GM21619 (cell line): ENCODE data around the gene KCNH2.
"Not testable (repeated sequence)": the region's sequence is repeated elsewhere in the genome, so short reads cannot be mapped to it uniquely, and the experiment has no call there.

Source experiments
- ATAC-seq: cut with Tn5 transposase; IDR thresholded peaks from one replicate; pipeline ENCODE4 v1.9.1; 2021; ENCODE audit not compliant: unreplicated experiment

The KCNH2 gene

GRCh38 chr7:151012031-151012692 is 34.0 kb upstream of the KCNH2 start:
- ATAC-seq: no peak

DNA sequence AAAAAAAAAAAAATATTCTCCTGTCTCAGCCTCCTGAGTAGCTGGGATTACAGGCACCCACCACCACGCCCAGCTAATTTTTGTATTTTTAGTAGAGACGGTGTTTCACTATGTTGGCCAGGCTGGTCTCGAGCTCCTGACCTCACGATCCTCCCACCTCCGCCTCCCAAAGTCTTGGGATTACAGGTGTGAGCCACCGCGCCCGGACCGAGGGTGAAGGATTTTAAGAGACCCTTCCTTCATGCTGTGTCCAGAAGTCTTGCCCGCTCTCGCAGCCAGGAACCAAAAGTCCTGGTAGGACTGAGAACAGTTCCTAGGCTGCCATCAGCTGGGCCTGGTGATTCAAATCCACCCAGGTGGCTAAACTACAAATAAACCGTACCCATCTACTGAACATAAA is 33.5 kb upstream of the KCNH2 start:
- not testable (repeated sequence) for ATAC-seq

DNA sequence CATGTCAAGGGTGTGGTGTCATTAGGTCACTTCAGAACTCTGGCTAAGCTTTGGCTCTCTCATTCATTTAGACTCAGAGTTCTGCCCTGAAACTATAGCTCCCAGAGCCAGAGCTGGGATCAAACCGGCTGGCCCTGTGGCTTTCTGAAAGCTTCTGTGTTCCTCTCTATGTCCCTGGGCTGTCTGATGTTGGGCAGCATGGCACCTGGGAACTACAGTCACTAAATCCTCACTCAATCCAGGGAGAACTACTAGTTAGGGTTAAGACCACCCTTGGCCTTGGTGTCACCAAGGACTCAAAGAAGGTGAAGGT is 32.9 kb upstream of the KCNH2 start:
- ATAC-seq: no peak

- no peak for ATAC-seq
Observed at GRCh38 chr7:151010307-151011096, 32.4 kb upstream of the KCNH2 start.

DNA sequence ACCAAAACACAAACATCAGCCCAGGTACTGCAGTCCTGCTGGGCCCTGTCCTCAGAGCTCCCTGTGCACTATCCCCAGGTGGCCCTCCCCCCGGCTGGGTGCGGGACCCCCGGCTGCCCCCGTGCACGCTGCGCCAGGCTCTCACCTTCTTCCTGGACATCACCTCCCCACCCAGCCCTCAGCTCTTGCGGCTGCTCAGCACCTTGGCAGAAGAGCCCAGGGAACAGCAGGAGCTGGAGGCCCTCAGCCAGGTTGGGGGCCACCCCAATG is 31.9 kb upstream of the KCNH2 start:
- ATAC-seq: no peak

DNA sequence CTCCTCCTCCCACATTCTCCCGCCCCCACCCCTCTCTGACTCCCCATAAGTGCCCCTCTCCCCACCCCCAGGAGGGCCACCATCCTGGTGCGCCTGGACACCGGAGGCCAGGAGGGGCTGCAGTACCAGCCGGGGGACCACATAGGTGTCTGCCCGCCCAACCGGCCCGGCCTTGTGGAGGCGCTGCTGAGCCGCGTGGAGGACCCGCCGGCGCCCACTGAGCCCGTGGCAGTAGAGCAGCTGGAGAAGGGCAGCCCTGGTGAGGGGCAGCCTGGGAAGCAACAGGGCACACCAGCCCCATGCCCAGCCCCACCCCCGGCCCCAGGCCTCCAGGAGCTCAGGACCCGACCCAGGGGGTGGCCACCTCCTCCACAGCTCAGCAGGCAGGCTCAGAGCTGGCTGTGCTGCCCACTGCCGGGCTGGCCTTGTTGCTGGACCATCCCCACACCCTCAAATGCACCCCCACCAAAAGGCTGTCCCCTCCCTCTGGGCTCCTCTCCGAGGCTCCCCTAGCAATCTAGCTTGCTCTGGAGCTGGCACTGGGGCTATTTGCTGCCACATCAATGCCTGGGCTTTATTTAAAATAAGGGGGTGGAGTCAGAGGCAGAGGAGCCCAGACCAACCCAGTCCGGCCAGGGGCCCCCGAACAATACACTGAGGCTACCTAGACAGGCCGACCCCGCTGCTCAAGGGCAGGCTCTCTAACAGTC is 31.4 kb upstream of the KCNH2 start:
- ATAC-seq: no peak

GRCh38 chr7:151008511-151009323 is 30.6 kb upstream of the KCNH2 start:
- peak; percentile 65 for ATAC-seq

DNA sequence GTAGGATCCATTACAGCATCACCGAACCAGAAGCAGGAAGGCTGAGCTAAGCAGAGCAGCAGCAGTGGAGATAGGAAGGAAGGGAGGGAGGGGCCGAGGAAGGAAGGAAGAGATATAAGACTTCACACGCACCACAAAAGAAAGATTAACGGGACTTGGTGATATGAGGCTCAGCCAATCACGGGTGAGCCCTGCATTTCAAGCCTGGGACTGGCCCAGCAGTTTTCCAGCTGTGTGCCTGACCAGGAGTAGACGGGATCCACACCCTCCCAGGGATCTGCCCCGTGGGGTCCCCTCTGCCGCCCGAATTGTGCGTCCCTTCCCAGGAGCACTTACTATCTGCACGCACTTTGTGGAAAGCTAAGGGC is 30.0 kb upstream of the KCNH2 start:
- no peak for ATAC-seq

DNA sequence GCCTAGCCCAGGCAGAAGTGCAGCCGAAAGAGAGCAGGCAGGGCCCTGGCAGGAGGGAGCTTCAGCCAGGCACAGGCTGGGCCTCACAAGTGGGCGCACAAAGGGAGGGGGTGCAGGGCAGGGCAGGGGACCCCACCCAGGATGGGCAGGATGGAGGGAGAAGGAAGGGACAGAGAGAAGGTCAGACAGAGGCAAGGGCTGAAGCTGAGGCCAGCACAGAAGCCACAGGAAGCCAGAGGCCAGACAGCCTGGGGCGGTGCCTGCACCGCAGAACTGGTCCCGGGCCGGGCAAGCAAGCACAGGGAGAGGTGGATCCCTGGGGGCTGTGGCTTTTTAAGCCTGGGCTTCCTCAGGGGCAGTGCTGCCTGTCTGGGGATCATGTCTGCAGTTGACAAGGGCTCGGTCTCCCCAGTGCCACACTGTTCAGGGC is 29.4 kb upstream of the KCNH2 start:
- no peak for ATAC-seq

GRCh38 chr7:151006590-151007300 is 28.6 kb upstream of the KCNH2 start:
- no peak for ATAC-seq

DNA sequence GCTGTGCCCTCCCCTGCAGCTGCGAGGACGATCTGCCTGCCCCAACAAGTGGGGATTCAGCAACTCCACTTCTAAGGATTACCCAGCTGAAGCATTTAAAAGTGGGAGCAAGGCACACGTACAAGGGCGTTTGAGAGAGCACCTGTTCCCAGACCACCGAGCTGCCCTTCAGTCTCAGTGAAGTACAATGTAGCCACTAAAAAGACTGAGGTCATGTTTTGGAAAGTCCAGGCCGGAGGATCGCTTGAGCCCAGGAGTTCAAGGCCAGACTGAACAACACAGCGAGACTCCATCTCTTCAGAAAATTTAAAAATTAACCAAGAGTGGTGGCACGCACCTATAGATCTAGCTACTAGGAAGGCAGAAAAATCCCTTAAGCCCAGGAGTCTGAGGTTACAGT is 27.4 kb upstream of the KCNH2 start:
- no peak for ATAC-seq

DNA sequence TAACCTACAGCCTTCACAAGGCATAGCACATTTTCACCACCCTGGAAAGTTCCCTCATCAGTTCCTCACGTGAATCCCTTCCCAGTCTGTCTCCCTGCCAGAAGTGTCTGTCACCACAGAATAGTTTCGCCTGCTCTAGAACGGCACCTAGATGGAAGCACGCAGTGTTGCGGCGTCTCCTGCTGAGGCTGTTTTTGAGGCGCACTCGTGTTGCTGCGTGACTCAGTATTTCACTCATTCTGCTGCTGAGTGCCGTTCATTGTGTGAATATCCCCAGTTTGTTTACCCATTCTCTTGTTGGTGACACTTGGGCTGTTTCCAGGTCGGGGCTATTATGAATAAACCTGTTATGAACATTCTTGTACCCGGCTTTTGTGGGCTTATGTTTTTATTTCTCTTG is 25.5 kb upstream of the KCNH2 start:
- ATAC-seq: no peak

- ATAC-seq: no peak
Observed at GRCh38 chr7:151001546-151001945, 23.4 kb upstream of the KCNH2 start.

- ATAC-seq: no peak
Observed at GRCh38 chr7:151000897-151001495, 22.9 kb upstream of the KCNH2 start.

GRCh38 chr7:150999497-151000230 is 21.5 kb upstream of the KCNH2 start:
- no peak for ATAC-seq

GRCh38 chr7:150999001-150999400 is 20.9 kb upstream of the KCNH2 start:
- no peak for ATAC-seq

DNA sequence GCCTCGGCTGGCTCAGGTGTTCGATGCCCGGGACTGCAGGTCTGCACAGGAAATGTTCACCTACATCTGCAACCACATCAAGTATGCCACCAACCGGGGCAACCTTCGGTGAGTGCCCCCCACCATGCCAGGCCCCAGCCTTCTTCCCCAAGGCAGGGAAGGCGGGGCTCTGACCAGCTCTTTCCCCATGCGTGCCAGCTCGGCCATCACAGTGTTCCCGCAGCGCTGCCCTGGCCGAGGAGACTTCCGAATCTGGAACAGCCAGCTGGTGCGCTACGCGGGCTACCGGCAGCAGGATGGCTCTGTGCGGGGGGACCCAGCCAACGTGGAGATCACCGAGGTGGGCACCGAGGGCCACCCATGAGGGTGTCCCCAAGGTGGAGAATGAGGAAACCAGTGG is 20.2 kb upstream of the KCNH2 start:
- no peak for ATAC-seq

GRCh38 chr7:150997817-150998216 is 19.7 kb upstream of the KCNH2 start:
- no peak for ATAC-seq

- no peak for ATAC-seq
Observed at GRCh38 chr7:150997075-150997511, 19.0 kb upstream of the KCNH2 start.
